ENCODE measurements around the gene AGO4. TPM values are rescaled to one million over a fixed set of nuclear protein-coding genes. Genes with fewer than 3 reads are reported as not detected.
"Not testable (repeated sequence)": the region's sequence is repeated elsewhere in the genome, so short reads cannot be mapped to it uniquely, and the experiment has no call there.

AGO4 gene
- total and polyA plus RNA-seq, 3 donors from 2014 or later: 17.4 to 24.0 (median 21.6) TPM

- Histone ChIP-seq H3K27ac (no peak overlapping the region), H3K4me1 (peaks cover 10% of the 10 kb centered on the region), H3K36me3 (ENCODE audit: low read depth, missing control alignments) (no peaks in the 10 kb centered on the region), H3K27me3 (no peaks in the 10 kb centered on the region), H3K9me3 (no peaks in the 10 kb centered on the region), H3K4me3 (no peak overlapping the region)
- intact Hi-C loops (cut with DNase I; ENCODE audit: low total_unique reads): no loop called here
- TF ChIP-seq CTCF (IDR thresholded peaks at IDR 0.05) (no peak), POLR2A (IDR thresholded peaks at IDR 0.05) (no peak)
- WGBS, 2 donors: 77 to 88% methylated on average over 3 of the region's 3 CpGs
- no peak for DNase-seq
Measured at GRCh38 chr1:35860696-35861095, 52.9 kb downstream of the AGO4 start.

DNA sequence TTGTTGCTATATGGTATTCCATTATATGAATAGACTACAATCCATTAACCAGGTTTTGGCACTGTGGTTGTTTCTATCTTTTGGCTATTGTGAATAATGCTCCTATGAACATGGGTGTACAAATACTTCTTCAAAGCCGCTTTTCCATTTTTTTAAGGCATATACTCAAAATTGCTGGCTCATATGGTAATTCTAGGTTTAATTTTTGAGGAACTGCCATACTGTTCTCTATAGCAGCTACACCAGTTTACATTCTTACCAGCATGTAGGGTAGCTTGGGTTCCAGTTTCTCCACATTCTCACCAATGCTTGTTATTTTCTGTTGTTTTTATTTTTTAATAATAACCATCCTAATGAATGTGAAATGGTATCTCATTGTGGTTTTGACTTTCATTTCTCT is 55.3 kb downstream of the AGO4 start:
- H3K27ac ChIP-seq: no peak overlapping the region
- H3K36me3 ChIP-seq (ENCODE audit: low read depth, missing control alignments): no peaks in the 10 kb centered on the region
- H3K27me3 ChIP-seq: no peaks in the 10 kb centered on the region
- intact Hi-C loops (cut with DNase I; ENCODE audit: low total_unique reads): no loop called here
- no peak for DNase-seq
- TF ChIP-seq POLR2A (IDR thresholded peaks at IDR 0.05): no peak
- no peak for TF ChIP-seq CTCF (IDR thresholded peaks at IDR 0.05)
- no peaks in the 10 kb centered on the region for H3K9me3 ChIP-seq
- WGBS, 2 donors: 92 to 96% methylated on average over 1 of the region's 1 CpG
- H3K4me3 ChIP-seq: no peak overlapping the region
- peaks cover 10% of the 10 kb centered on the region for H3K4me1 ChIP-seq

DNA sequence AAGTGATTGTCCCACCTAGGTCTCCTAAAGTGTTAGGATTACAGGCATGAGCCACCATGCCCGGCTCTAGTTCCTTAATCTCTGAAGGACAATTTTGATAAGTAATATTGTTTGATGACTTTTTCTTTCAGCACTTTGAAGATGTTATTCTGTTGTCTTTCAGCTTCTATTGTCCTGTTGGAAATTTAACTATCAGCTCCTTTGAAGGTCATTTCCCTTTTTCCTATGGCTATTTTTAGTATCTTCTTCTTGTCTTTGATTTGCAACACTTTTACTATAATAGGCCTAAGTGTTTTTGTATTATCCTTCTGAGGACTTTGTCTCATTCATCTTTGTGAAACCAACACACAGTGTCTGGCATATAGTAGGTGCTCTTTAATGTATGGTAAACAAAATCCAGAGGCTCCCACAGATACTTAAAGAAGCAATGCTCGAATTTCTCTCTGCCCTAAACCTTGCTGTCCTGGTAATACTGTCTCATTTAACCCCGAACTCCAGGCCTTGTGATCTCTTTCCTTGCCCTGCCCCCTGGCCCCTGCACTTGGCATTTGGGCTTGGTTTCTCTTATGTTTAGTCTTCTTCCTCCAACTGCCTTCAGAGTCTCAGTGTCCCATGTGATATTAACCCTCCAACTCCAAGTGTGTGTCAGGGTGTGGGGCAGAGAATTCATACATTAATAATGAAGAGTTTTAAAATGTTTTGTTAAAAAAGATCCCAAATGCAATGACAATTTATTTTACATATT is 56.2 kb downstream of the AGO4 start:
- Histone ChIP-seq H3K27ac (peak overlapping the region in 1 of 2 donors; percentile 6), H3K4me1 (peaks cover 10% of the 10 kb centered on the region), H3K27me3 (no peaks in the 10 kb centered on the region), H3K4me3 (no peak overlapping the region), H3K36me3 (ENCODE audit: low read depth, missing control alignments) (no peaks in the 10 kb centered on the region), H3K9me3 (no peaks in the 10 kb centered on the region)
- TF ChIP-seq POLR2A (IDR thresholded peaks at IDR 0.05): no peak
- TF ChIP-seq CTCF (IDR thresholded peaks at IDR 0.05): no peak
- DNase-seq: no peak
- intact Hi-C loops (cut with DNase I; ENCODE audit: low total_unique reads): no loop called here
- WGBS, 2 donors: 34 to 44% methylated on average over 3 of the region's 3 CpGs

- Histone ChIP-seq H3K27ac (no peak overlapping the region), H3K4me3 (no peak overlapping the region), H3K27me3 (no peaks in the 10 kb centered on the region), H3K9me3 (no peaks in the 10 kb centered on the region), H3K4me1 (peaks cover 10% of the 10 kb centered on the region), H3K36me3 (ENCODE audit: low read depth, missing control alignments) (no peaks in the 10 kb centered on the region)
- TF ChIP-seq CTCF (IDR thresholded peaks at IDR 0.05) (no peak), POLR2A (IDR thresholded peaks at IDR 0.05) (no peak)
- intact Hi-C loops (cut with DNase I; ENCODE audit: low total_unique reads): no loop called here
- 87 to 89% methylated on average over 5 of the region's 5 CpGs for WGBS, 2 donors
- no peak for DNase-seq
Measured at GRCh38 chr1:35864813-35865212, 57.0 kb downstream of the AGO4 start.

DNA sequence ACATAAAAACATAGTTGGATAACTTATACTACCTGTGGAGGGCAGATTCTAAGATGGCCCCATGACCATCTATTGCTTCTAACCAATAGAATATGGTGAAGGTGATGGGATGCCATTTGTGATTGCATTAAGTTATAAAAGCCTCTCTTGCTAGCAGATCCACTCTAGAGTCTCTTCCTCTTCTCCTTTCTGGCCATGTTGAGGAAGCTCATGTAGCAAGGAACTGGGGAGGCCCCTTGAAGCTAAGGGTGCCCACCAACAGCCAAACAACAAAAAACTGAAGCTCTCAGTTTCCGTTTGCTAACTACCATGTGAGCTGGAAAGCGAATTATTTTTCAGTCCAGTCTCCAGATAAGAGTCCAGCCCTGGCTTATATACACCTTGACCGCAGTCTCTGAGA is 59.2 kb downstream of the AGO4 start:
- Histone ChIP-seq H3K36me3 (ENCODE audit: low read depth, missing control alignments) (no peaks in the 10 kb centered on the region), H3K4me1 (peaks cover 10% of the 10 kb centered on the region), H3K27ac (no peak overlapping the region), H3K4me3 (no peak overlapping the region), H3K27me3 (no peaks in the 10 kb centered on the region), H3K9me3 (no peaks in the 10 kb centered on the region)
- DNase-seq: no peak
- 77 to 94% methylated on average over 3 of the region's 3 CpGs for WGBS, 2 donors
- intact Hi-C loops (cut with DNase I; ENCODE audit: low total_unique reads): no loop called here
- TF ChIP-seq POLR2A (IDR thresholded peaks at IDR 0.05): no peak
- TF ChIP-seq CTCF (IDR thresholded peaks at IDR 0.05): no peak

DNA sequence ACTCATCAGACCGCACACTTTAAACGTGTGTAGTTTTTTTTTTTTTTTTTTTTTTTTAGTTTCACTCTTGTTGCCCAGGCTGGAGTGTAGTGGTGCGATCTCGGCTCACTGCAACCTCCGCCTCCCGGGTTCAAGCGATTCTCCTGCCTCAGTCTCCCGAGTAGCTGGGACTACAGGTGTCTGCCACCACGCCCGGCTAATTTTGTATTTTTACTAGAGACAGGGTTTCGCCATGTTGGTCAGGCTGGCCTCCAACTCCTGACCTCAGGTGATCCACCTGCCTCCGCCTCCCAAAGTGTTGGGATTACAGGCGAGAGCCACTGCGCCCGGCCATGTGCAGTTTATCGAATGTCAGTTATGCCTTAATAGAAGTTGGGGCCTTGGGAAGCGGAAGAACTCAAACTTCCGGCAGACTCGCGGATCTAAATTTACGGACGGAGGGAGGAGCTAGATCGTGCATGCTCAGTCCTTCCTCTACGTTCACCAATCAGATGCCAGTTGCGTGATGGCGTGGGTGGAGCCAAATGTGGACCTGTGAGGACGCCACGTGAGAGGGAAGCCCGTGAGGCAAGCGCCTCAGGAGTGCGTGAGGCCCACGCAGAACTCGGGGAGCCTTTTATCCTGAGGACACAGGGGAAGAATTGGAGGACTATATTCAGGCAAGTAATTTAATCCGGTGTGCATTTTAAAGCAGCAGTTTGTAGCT is 61.6 kb downstream of the AGO4 start:
- 69 to 72% methylated on average over 30 to 34 of the region's 34 CpGs for WGBS, 2 donors
- H3K4me1 ChIP-seq; H3K9me3 ChIP-seq; H3K27me3 ChIP-seq; H3K36me3 ChIP-seq (ENCODE audit: low read depth, missing control alignments); intact Hi-C loops (cut with DNase I; ENCODE audit: low total_unique reads): not testable (repeated sequence)
- peak; percentile 91 for DNase-seq
- Histone ChIP-seq H3K4me3 (peak overlapping the region; percentile 30 to 46), H3K27ac (peak overlapping the region in 1 of 2 donors; percentile 45)
